Measurements from ENCODE around the gene CALD1. TPM values are rescaled to one million over a fixed set of nuclear protein-coding genes. Genes with fewer than 3 reads are reported as not detected.

The CALD1 gene
- total and polyA plus RNA-seq, 2 experiments from 2014 or later = 132 to 842 TPM

GRCh38 chr7:134943785-134944400 lies 164.5 kb downstream of the CALD1 start:
- H3K36me3 Mint-ChIP-seq (ENCODE audit: low read depth) = peaks cover 18% of the 10 kb centered on the region
- ATAC-seq = no peak

More at GRCh38 chr7:134943785-134944400, 164.5 kb downstream of the CALD1 start:
- Histone ChIP-seq H3K4me1 (ENCODE audit: insufficient read depth) (no peaks in the 10 kb centered on the region), H4K20me1 (replicated peaks; ENCODE audit: insufficient read depth) (no peaks in the 10 kb centered on the region), H3K4me2 (no peak overlapping the region), H2AFZ (no peak overlapping the region), H3K4me3 (no peak overlapping the region), H3K27ac (ENCODE audit: low read depth) (no peak overlapping the region), H3K36me3 (ENCODE audit: insufficient read depth) (peaks cover 10% of the 10 kb centered on the region), H3K27me3 (ENCODE audit: insufficient read depth) (no peaks in the 10 kb centered on the region), H3F3A (replicated peaks; ENCODE audit: low read depth) (no peaks in the 10 kb centered on the region), H3K79me2 (replicated peaks; ENCODE audit: insufficient read depth) (no peaks in the 10 kb centered on the region), H3K9me2 (ENCODE audit: insufficient read depth) (no peaks in the 10 kb centered on the region)
- TF ChIP-seq ZNF462 (CRISPR knock-in tag; IDR thresholded peaks at IDR 0.05) = no peak
- TF ChIP-seq CTCF (conservative IDR thresholded peaks at IDR 0.05; ENCODE audit: low read depth in 2 of 2) = peak in 1 of 2 experiments; percentile 36; a peak in 2 of 4 replicates
- Mint-ChIP-seq H3K9me3 (no peaks in the 10 kb centered on the region), H3K27ac (no peak overlapping the region), H3K4me1 (peaks cover 21% of the 10 kb centered on the region), H3K27me3 (ENCODE audit: insufficient read depth, low read depth, poor library complexity) (peaks cover 3% of the 10 kb centered on the region), H3K4me3 (no peak overlapping the region)
- DNase-seq (ENCODE audit: low spot score) = no peak

All from GM23338 (cell line).